Suprapubic skin (tissue), 4 donors: ENCODE results near the gene HMOX2. TPM values are rescaled to one million over a fixed set of nuclear protein-coding genes. Genes with fewer than 3 reads are reported as not detected.
A peak's percentile ranks its signal among the peaks of the same experiment; 100 is the strongest.

ENCODE experiments used
- DNase-seq, 2 donors: peaks; one replicate each; pipeline ENCODE4 v3.0.0-alpha.2; 2019; ENCODE audit warnings: low spot score in 2 of 2
- H3K27ac ChIP-seq: fragments of 200-600 bp; sonication (generic); one replicate; pipeline ENCODE4 v1.5.1; 2019
- H3K27me3 ChIP-seq: fragments of 200-600 bp; sonication (generic); one replicate; pipeline ENCODE4 v1.5.1; 2019
- H3K36me3 ChIP-seq: fragments of 200-600 bp; sonication (generic); one replicate; pipeline ENCODE4 v1.5.1; 2019
- H3K4me1 ChIP-seq: fragments of 200-600 bp; sonication (generic); one replicate; pipeline ENCODE4 v1.5.1; 2019
- H3K4me3 ChIP-seq: fragments of 200-600 bp; sonication (generic); one replicate; pipeline ENCODE4 v1.5.1; 2019; ENCODE audit warnings: mild to moderate bottlenecking
- H3K9me3 ChIP-seq: fragments of 200-600 bp; sonication (generic); one replicate; pipeline ENCODE4 v1.5.1; 2019
- EP300 ChIP-seq: sonication (generic); formaldehyde crosslinking; IDR thresholded peaks from one replicate; pipeline ENCODE4 v1.6.1; 2017; ENCODE audit warnings: antibody characterized with exemption
- POLR2A ChIP-seq, 2 donors: fragments of 450-650 bp; IDR thresholded peaks; one replicate each; pipeline ENCODE4 v1.6.1; 2017; ENCODE audit warnings: antibody characterized with exemption in 2 of 2, mild to moderate bottlenecking in 2 of 2, moderate library complexity in 2 of 2
- POLR2AphosphoS5 ChIP-seq, 3 donors: sonication (generic); formaldehyde crosslinking; IDR thresholded peaks; one replicate each; pipeline ENCODE4 v1.6.1; 2017; ENCODE audit warnings: antibody characterized with exemption in 3 of 3
- WGBS: methylation state at CpG from one replicate; pipeline ENCODE4 v1.1.5; 2018; 5-methylcytosine and 5-hydroxymethylcytosine counted together
- total RNA-seq, 4 donors: library from RNA; depleted of rRNA; stranded (reverse); fragments of >200 nt; gene quantifications; one replicate each; pipeline ENCODE4 v1.1.0, GENCODE V29; 2016
- TF ChIP-seq, protein P1 (sequence below), 2 donors: fragments of 200-600 bp in 1 of 2; fragments of 450-650 bp in 1 of 2; sonication (generic) in 1 of 2; IDR thresholded peaks; one replicate each; pipeline ENCODE4 v1.5.1; 2016 to 2019; ENCODE audit warnings: antibody characterized with exemption in 2 of 2, mild to moderate bottlenecking in 1 of 2, moderate library complexity in 1 of 2

The HMOX2 gene, protein sequence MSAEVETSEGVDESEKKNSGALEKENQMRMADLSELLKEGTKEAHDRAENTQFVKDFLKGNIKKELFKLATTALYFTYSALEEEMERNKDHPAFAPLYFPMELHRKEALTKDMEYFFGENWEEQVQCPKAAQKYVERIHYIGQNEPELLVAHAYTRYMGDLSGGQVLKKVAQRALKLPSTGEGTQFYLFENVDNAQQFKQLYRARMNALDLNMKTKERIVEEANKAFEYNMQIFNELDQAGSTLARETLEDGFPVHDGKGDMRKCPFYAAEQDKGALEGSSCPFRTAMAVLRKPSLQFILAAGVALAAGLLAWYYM
- 10 to 100 TPM; 43.6 to 64.3 (median 52.7) TPM for total RNA-seq

DNA sequence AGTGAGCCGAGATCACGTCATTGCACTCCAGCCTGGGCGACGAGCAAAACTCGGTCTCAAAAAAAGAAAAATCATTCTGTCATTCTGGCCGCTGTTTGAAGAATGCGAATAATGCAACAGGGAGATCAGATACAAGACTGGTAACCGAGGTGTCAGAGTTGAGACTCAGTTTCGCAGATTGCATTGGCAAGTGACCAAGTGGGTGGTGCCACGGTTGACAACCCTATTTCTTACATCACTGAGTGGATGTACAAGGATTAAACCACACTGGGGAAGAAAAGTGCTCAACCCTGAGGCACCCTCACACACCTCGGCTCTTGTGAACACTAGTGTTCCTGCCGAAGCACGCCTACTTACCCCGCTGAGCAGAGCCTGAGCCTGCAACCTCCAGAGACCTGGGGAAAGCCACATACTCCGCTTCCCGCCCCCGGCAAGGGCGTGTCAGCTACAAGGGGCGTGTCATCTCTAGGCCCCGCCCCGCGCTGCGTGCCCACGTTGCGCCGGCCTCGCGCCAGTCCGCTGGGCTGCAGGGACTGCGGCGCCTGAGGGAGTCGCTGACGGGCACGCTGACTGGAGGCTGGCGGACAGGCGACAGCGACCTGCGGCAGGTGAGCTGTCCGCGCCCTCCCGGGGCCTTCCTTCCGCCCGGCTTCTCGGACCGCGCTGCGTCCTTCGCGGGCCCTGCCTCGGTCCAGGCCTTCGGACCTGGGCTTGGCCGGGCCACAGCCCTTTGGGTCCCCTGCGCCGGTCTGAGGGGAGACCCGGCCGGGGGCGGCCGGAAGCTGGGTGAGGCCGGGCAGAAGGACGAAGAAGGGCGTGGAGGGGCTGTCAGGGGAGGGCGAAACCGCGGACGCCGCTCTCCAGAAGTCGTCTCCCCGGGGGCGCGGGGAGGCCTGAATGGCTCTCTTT, at the start of gene HMOX2:
Gene HMOX2 (plus strand): TSS at position 519 of the 909 bp plus-strand sequence. CDS start 29,127 bp downstream, outside the sequence.
- Histone ChIP-seq H3K27ac (peak within 1 kb of the TSS; percentile 89), H3K9me3 (no peaks in the 10 kb centered on the region), H3K4me1 (peaks cover 41% of the 10 kb centered on the region), H3K4me3 (peak within 1 kb of the TSS; percentile 95), H3K36me3 (no peaks in the 10 kb centered on the region), H3K27me3 (no peaks in the 10 kb centered on the region)
- TF ChIP-seq EP300, result no peak
- TF ChIP-seq, protein P1, sequence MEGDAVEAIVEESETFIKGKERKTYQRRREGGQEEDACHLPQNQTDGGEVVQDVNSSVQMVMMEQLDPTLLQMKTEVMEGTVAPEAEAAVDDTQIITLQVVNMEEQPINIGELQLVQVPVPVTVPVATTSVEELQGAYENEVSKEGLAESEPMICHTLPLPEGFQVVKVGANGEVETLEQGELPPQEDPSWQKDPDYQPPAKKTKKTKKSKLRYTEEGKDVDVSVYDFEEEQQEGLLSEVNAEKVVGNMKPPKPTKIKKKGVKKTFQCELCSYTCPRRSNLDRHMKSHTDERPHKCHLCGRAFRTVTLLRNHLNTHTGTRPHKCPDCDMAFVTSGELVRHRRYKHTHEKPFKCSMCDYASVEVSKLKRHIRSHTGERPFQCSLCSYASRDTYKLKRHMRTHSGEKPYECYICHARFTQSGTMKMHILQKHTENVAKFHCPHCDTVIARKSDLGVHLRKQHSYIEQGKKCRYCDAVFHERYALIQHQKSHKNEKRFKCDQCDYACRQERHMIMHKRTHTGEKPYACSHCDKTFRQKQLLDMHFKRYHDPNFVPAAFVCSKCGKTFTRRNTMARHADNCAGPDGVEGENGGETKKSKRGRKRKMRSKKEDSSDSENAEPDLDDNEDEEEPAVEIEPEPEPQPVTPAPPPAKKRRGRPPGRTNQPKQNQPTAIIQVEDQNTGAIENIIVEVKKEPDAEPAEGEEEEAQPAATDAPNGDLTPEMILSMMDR (IDR thresholded peaks at IDR 0.05), result peak in 1 of 2 donors; percentile 50
- peak in 1 of 2 donors; percentile 28 for TF ChIP-seq POLR2A (IDR thresholded peaks at IDR 0.05)
- TF ChIP-seq POLR2AphosphoS5 (IDR thresholded peaks at IDR 0.05), result peak in 2 of 3 donors; percentile 15 to 46
- WGBS, result 8% methylated on average over 55 of the region's 70 CpGs
- DNase-seq, result peak; percentile 95

- DNase-seq, result no peak
- WGBS, result 86% methylated on average over 12 of the region's 12 CpGs
- Histone ChIP-seq H3K36me3 (no peaks in the 10 kb centered on the region), H3K9me3 (no peaks in the 10 kb centered on the region), H3K4me1 (peaks cover 30% of the 10 kb centered on the region), H3K27ac (peak overlapping the region; percentile 95), H3K27me3 (no peaks in the 10 kb centered on the region), H3K4me3 (peak overlapping the region; percentile 88)
- TF ChIP-seq POLR2AphosphoS5 (IDR thresholded peaks at IDR 0.05), result no peak
- TF ChIP-seq EP300, result no peak
- TF ChIP-seq, protein P1 (IDR thresholded peaks at IDR 0.05), result no peak
- TF ChIP-seq POLR2A (IDR thresholded peaks at IDR 0.05), result no peak
These were observed 49.4 kb upstream of the HMOX2 start for GRCh38 chr16:4426722-4427372.

- H3K36me3 ChIP-seq, result no peaks in the 10 kb centered on the region
- H3K9me3 ChIP-seq, result no peaks in the 10 kb centered on the region
- DNase-seq, result no peak
- H3K27me3 ChIP-seq, result no peaks in the 10 kb centered on the region
- peaks cover 30% of the 10 kb centered on the region for H3K4me1 ChIP-seq
- 69% methylated on average over 7 of the region's 7 CpGs for WGBS
- no peak overlapping the region for H3K4me3 ChIP-seq
- TF ChIP-seq POLR2AphosphoS5 (IDR thresholded peaks at IDR 0.05), result no peak
- TF ChIP-seq, protein P1 (IDR thresholded peaks at IDR 0.05), result no peak
- no peak for TF ChIP-seq EP300
- no peak for TF ChIP-seq POLR2A (IDR thresholded peaks at IDR 0.05)
- no peak overlapping the region for H3K27ac ChIP-seq
These were observed 47.7 kb upstream of the HMOX2 start for GRCh38 chr16:4428500-4428899.

- Histone ChIP-seq H3K36me3 (peaks cover 19% of the 10 kb centered on the region), H3K27ac (no peak overlapping the region), H3K4me3 (no peak overlapping the region), H3K4me1 (peaks cover 24% of the 10 kb centered on the region), H3K9me3 (no peaks in the 10 kb centered on the region), H3K27me3 (no peaks in the 10 kb centered on the region)
- WGBS, result 87% methylated on average over 9 of the region's 9 CpGs
- TF ChIP-seq, protein P1 (IDR thresholded peaks at IDR 0.05), result no peak
- TF ChIP-seq POLR2AphosphoS5 (IDR thresholded peaks at IDR 0.05), result no peak
- TF ChIP-seq POLR2A (IDR thresholded peaks at IDR 0.05), result no peak
- no peak for TF ChIP-seq EP300
- no peak for DNase-seq
These were observed 45.2 kb upstream of the HMOX2 start for GRCh38 chr16:4431023-4431422.
